Effector memory CD4-positive, alpha-beta T cell (primary cell): ENCODE measurements around the gene TARS3.

Experiments
- DNase-seq, 3 donors: peaks; one replicate each; pipeline ENCODE4 v3.0.0-alpha.2; 2020
- H3K27ac ChIP-seq: 2 replicates; pipeline ENCODE4 v1.7.0; 2013; ENCODE audit warnings: mild to moderate bottlenecking, low read length, moderate library complexity; ENCODE audit not compliant: insufficient read depth, poor library complexity, severe bottlenecking
- H3K27me3 ChIP-seq: replicated peaks from 2 replicates; pipeline ENCODE4 v1.7.0; 2013; ENCODE audit warnings: mild to moderate bottlenecking, low read length; ENCODE audit not compliant: insufficient read depth, control insufficient read depth, poor library complexity, severe bottlenecking
- H3K36me3 ChIP-seq: 2 replicates; pipeline ENCODE4 v1.7.0; 2013; ENCODE audit warnings: mild to moderate bottlenecking, low read length, moderate library complexity; ENCODE audit not compliant: control insufficient read depth, insufficient read depth
- H3K4me1 ChIP-seq: 2 replicates; pipeline ENCODE4 v1.7.0; 2013; ENCODE audit warnings: low read length, mild to moderate bottlenecking; ENCODE audit not compliant: control insufficient read depth, insufficient read depth, poor library complexity, severe bottlenecking
- H3K4me3 ChIP-seq: 2 replicates; pipeline ENCODE4 v1.7.0; 2013; ENCODE audit warnings: low read length, low read depth, mild to moderate bottlenecking; ENCODE audit not compliant: insufficient read depth, poor library complexity, severe bottlenecking
- H3K9me3 ChIP-seq: 2 replicates; pipeline ENCODE4 v1.7.0; 2013; ENCODE audit warnings: mild to moderate bottlenecking, low read length, moderate library complexity; ENCODE audit not compliant: control insufficient read depth

The TARS3 gene

GRCh38 chr15:101709466-101709865 is 14.8 kb downstream of the TARS3 start:
- Histone ChIP-seq H3K4me1 (no peaks in the 10 kb centered on the region), H3K27ac (no peak overlapping the region), H3K27me3 (no peaks in the 10 kb centered on the region), H3K9me3 (no peaks in the 10 kb centered on the region), H3K4me3 (no peak overlapping the region), H3K36me3 (peaks cover 55% of the 10 kb centered on the region)
- no peak for DNase-seq

GRCh38 chr15:101707983-101708382 is 16.3 kb downstream of the TARS3 start:
- peaks cover 58% of the 10 kb centered on the region for H3K36me3 ChIP-seq
- no peaks in the 10 kb centered on the region for H3K9me3 ChIP-seq
- no peaks in the 10 kb centered on the region for H3K4me1 ChIP-seq
- H3K27me3 ChIP-seq: no peaks in the 10 kb centered on the region
- DNase-seq: no peak
- H3K4me3 ChIP-seq: no peak overlapping the region
- H3K27ac ChIP-seq: no peak overlapping the region

GRCh38 chr15:101702077-101702476 is 22.2 kb downstream of the TARS3 start:
- H3K9me3 ChIP-seq: no peaks in the 10 kb centered on the region
- H3K4me1 ChIP-seq: peaks cover 6% of the 10 kb centered on the region
- no peak for DNase-seq
- H3K4me3 ChIP-seq: no peak overlapping the region
- no peaks in the 10 kb centered on the region for H3K27me3 ChIP-seq
- H3K36me3 ChIP-seq: peaks cover 61% of the 10 kb centered on the region
- no peak overlapping the region for H3K27ac ChIP-seq

- H3K36me3 ChIP-seq: peaks cover 43% of the 10 kb centered on the region
- DNase-seq: no peak
- H3K4me1 ChIP-seq: peaks cover 6% of the 10 kb centered on the region
- no peak overlapping the region for H3K27ac ChIP-seq
- H3K27me3 ChIP-seq: no peaks in the 10 kb centered on the region
- H3K4me3 ChIP-seq: no peak overlapping the region
- no peaks in the 10 kb centered on the region for H3K9me3 ChIP-seq
Observed at GRCh38 chr15:101698314-101698713, 26.0 kb downstream of the TARS3 start.

DNA sequence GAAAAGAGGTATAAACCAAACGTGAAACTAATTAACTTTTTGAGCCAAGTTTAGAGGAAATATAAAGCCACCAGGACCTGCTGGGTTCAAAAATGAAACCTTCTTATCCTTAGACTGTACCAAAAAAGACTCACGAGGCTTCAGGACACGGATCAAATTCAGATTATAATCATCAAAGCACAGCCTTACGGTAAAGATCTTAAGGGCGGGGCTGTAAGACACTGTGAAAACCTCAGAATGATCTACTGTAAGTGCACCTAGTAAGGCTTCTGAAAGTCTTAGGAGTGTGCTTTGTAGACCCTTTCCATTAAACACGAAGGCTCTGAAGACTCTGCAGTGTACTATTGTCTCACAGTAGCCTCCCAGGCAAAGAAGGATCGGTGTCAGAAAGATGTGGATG is 26.8 kb downstream of the TARS3 start:
- no peak overlapping the region for H3K27ac ChIP-seq
- no peak for DNase-seq
- no peak overlapping the region for H3K4me3 ChIP-seq
- peaks cover 6% of the 10 kb centered on the region for H3K4me1 ChIP-seq
- peaks cover 44% of the 10 kb centered on the region for H3K36me3 ChIP-seq
- no peaks in the 10 kb centered on the region for H3K27me3 ChIP-seq
- H3K9me3 ChIP-seq: no peaks in the 10 kb centered on the region

- H3K36me3 ChIP-seq: peaks cover 38% of the 10 kb centered on the region
- DNase-seq: no peak
- H3K4me1 ChIP-seq: peaks cover 6% of the 10 kb centered on the region
- H3K27ac ChIP-seq: no peak overlapping the region
- H3K9me3 ChIP-seq: no peaks in the 10 kb centered on the region
- H3K27me3 ChIP-seq: no peaks in the 10 kb centered on the region
- H3K4me3 ChIP-seq: no peak overlapping the region
Observed at GRCh38 chr15:101696829-101697228, 27.4 kb downstream of the TARS3 start.

GRCh38 chr15:101694261-101694660 is 30.0 kb downstream of the TARS3 start:
- DNase-seq: no peak
- no peak overlapping the region for H3K27ac ChIP-seq
- H3K4me3 ChIP-seq: no peak overlapping the region
- no peaks in the 10 kb centered on the region for H3K27me3 ChIP-seq
- no peaks in the 10 kb centered on the region for H3K9me3 ChIP-seq
- peaks cover 13% of the 10 kb centered on the region for H3K36me3 ChIP-seq
- H3K4me1 ChIP-seq: peaks cover 6% of the 10 kb centered on the region

DNA sequence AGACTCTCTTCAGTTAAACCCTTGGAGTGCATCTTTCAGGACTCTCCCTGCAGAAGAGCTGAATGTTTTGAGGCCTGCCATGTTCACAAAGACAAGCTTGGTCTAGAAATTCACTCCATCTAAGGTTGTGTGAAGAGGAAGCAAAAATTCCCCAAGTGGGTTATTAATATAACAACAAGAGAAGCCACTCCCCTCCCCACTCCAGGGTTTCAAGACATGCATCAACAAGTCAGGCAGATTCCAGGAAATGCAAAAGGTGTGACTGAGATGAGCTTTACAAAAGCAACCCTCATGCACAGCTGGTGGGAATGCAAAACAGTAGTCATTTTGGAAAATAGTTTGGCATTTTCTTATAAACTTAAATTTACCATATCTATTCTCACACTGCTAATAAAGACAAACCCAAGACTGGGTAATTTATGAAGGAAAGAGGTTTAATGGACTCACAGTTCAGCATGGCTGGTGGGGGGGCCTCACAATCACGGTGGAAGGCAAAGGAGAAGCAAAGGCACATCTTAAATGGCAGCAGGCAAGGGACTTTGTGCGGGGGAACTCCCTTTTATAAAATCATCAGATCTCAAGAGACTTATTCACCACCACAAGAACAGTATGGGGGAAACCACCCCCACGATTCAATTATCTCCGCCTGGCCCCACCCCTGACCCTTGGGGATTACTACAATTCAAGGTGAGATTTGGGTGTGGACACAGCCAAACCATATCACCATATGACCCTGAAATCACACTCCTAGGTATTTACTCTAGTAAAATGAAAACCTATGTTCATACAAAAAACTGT is 31.3 kb downstream of the TARS3 start:
- no peaks in the 10 kb centered on the region for H3K9me3 ChIP-seq
- no peak overlapping the region for H3K4me3 ChIP-seq
- H3K4me1 ChIP-seq: peaks cover 6% of the 10 kb centered on the region
- DNase-seq: no peak
- no peaks in the 10 kb centered on the region for H3K27me3 ChIP-seq
- H3K36me3 ChIP-seq: peaks cover 11% of the 10 kb centered on the region
- H3K27ac ChIP-seq: no peak overlapping the region

DNA sequence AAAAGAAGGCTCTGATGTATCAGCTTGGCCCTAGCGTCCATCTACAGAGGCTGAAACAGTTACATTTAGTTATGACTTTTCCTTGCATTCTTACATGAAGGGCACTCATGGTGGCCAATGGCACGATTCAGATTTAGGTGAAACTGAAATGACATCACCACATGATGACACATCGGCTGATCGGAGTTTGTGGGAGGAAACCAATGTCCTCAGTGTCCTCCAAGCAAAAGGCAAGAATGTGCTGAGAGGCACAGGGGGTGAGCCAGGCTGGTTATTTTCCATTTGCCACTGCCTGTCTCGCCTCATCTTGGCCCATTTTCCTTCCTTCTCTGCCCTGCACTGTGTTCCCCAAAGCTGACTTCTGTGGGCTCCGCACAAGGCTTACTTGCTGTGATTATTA is 34.4 kb downstream of the TARS3 start:
- H3K36me3 ChIP-seq: peaks cover 25% of the 10 kb centered on the region
- no peaks in the 10 kb centered on the region for H3K9me3 ChIP-seq
- no peak overlapping the region for H3K27ac ChIP-seq
- no peaks in the 10 kb centered on the region for H3K27me3 ChIP-seq
- no peak overlapping the region for H3K4me3 ChIP-seq
- DNase-seq: no peak
- H3K4me1 ChIP-seq: no peaks in the 10 kb centered on the region

DNA sequence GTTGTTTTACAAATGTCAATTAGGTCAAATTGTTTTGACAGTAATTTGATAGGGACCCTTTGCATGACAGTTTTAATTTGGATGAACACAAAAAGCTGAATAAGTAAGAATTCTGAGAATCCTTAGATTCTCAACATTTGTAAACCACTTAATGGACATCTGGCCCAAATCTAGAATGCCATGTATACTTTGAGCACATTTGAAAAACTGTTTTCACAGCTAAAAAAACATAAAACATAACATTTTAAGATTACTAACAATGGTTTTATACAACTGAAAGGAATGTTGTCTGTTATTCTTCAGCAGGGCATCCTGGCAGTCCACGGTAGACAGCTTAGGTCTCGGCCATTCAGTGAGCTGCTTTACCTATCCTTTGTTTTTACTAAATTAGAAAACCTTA is 37.6 kb downstream of the TARS3 start:
- Histone ChIP-seq H3K9me3 (no peaks in the 10 kb centered on the region), H3K4me1 (no peaks in the 10 kb centered on the region), H3K27ac (no peak overlapping the region), H3K36me3 (peaks cover 35% of the 10 kb centered on the region), H3K4me3 (no peak overlapping the region), H3K27me3 (no peaks in the 10 kb centered on the region)
- DNase-seq: no peak
